ENCODE measurements around the gene COLGALT1. TPM values are rescaled to one million over a fixed set of nuclear protein-coding genes. Genes with fewer than 3 reads are reported as not detected.
A peak's percentile ranks its signal among the peaks of the same experiment; 100 is the strongest.

Gene COLGALT1
- total RNA-seq, 1 experiment from 2014 or later, result 86.0 TPM

DNA sequence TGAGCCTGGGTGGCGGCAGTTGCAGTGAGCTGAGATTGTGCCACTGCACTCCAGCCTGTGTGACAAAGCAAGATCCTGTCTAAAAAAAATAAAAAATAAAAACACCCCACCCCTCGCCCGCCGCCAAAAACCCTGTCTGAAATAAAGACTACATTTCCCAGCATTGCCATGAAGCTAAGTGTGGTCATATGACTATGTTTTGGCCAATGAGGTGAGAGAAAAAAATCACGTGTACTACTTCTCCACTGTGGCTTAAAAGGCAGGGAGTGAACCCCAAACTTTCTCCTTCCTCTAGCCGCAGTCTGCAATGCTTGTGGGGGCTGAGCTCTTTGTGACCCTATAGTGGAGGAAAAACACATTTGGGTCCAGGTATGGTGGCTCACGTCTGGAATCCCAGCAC lies 54.9 kb downstream of the COLGALT1 start:
- POLR2A ChIA-PET, result no interaction called here
- no peak for ATAC-seq

DNA sequence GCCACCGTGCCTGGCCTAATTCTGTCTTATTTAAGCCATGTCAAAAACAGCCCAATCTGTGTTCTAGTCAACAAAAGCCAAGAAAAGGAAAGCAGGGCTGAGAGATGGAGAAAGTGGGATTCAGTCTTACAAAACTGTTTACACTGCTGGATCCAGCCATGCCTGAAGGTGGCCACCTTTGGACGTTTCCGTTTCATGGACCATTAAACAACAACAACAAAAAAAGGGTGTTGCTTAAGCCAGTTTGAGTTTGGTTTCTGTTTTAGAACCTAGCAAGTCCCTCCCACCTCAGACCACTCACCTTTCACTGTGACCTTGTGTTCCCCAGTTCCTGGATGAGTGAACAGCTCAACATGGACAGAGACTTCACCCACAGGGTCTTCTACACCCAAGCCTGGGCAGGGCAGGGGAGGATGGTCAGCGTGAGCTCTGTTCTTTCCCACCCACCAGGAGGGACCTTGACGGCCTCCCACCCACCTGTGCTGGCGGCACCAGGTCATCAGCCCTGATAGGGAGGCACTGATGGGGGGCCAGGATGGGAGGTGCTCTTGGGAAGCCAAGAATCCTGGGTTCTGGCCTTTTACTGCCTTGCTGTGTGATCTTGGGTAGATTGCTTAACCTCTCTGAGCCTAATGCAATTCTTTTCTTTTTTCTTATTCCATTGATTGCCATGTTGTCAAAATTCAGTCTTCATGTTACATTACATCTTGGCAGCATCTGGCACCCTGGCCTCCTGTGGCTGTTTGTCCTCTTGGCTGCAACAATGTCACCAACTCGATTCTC lies 56.2 kb downstream of the COLGALT1 start:
- no peaks in the 10 kb centered on the region for H3K27me3 ChIP-seq (ENCODE audit: insufficient read depth, low read length)
- no peak for ATAC-seq
- H3K36me3 ChIP-seq (ENCODE audit: control insufficient read depth in 1 of 2, insufficient read depth in 2 of 2, low read length in 2 of 2), result 0 out of 4 replicates have a peak, but pooled peaks cover 0 to 5% of the 10 kb centered on the region in 2 experiments
- H3K4me1 ChIP-seq (ENCODE audit: control insufficient read depth in 1 of 2, insufficient read depth in 2 of 2, low read length in 2 of 2), result peaks cover 5% of the 10 kb centered on the region in 2 experiments
- no peak overlapping the region for H3K9ac ChIP-seq (ENCODE audit: low read length)
- RAD21 ChIA-PET (ENCODE audit: low non-redundant PET in 1 of 2, low total read pairs in 2 of 2, uncharacterized antibody in 2 of 2, unreplicated experiment in 2 of 2), result no interaction called here
- CTCF ChIA-PET, result no interaction called here
- H4K20me1 ChIP-seq (ENCODE audit: insufficient read depth), result no peaks in the 10 kb centered on the region
- intact Hi-C loops (cut with micrococcal nuclease), result no loop called here
- H2AFZ ChIP-seq (ENCODE audit: low read depth, low read length, poor library complexity, severe bottlenecking), result no peak overlapping the region
- BruUV-seq (replicated peaks), result no TSS peak
- no peak overlapping the region for H3K4me2 ChIP-seq (ENCODE audit: low read length)
- no peak overlapping the region for H3K27ac ChIP-seq (ENCODE audit: low read depth, low read length)
- no peak overlapping the region for H3K4me3 ChIP-seq (replicated peaks in 1 of 2; ENCODE audit: low read depth in 1 of 2, low read length in 2 of 2)
- no peak for DNase-seq (ENCODE audit: low read depth, low spot score)
- TF ChIP-seq, protein P1, sequence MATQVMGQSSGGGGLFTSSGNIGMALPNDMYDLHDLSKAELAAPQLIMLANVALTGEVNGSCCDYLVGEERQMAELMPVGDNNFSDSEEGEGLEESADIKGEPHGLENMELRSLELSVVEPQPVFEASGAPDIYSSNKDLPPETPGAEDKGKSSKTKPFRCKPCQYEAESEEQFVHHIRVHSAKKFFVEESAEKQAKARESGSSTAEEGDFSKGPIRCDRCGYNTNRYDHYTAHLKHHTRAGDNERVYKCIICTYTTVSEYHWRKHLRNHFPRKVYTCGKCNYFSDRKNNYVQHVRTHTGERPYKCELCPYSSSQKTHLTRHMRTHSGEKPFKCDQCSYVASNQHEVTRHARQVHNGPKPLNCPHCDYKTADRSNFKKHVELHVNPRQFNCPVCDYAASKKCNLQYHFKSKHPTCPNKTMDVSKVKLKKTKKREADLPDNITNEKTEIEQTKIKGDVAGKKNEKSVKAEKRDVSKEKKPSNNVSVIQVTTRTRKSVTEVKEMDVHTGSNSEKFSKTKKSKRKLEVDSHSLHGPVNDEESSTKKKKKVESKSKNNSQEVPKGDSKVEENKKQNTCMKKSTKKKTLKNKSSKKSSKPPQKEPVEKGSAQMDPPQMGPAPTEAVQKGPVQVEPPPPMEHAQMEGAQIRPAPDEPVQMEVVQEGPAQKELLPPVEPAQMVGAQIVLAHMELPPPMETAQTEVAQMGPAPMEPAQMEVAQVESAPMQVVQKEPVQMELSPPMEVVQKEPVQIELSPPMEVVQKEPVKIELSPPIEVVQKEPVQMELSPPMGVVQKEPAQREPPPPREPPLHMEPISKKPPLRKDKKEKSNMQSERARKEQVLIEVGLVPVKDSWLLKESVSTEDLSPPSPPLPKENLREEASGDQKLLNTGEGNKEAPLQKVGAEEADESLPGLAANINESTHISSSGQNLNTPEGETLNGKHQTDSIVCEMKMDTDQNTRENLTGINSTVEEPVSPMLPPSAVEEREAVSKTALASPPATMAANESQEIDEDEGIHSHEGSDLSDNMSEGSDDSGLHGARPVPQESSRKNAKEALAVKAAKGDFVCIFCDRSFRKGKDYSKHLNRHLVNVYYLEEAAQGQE (IDR thresholded peaks at IDR 0.05; ENCODE audit: low read depth), result no peak
- TF ChIP-seq RAD21 (IDR thresholded peaks at IDR 0.05; ENCODE audit: low read depth) (no peak), EZH2phosphoT487 (IDR thresholded peaks at IDR 0.05; ENCODE audit: borderline replicate concordance) (no peak)
- TF ChIP-seq, protein P2, sequence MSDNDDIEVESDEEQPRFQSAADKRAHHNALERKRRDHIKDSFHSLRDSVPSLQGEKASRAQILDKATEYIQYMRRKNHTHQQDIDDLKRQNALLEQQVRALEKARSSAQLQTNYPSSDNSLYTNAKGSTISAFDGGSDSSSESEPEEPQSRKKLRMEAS (IDR thresholded peaks at IDR 0.05), result no peak
- TF ChIP-seq, protein P3, sequence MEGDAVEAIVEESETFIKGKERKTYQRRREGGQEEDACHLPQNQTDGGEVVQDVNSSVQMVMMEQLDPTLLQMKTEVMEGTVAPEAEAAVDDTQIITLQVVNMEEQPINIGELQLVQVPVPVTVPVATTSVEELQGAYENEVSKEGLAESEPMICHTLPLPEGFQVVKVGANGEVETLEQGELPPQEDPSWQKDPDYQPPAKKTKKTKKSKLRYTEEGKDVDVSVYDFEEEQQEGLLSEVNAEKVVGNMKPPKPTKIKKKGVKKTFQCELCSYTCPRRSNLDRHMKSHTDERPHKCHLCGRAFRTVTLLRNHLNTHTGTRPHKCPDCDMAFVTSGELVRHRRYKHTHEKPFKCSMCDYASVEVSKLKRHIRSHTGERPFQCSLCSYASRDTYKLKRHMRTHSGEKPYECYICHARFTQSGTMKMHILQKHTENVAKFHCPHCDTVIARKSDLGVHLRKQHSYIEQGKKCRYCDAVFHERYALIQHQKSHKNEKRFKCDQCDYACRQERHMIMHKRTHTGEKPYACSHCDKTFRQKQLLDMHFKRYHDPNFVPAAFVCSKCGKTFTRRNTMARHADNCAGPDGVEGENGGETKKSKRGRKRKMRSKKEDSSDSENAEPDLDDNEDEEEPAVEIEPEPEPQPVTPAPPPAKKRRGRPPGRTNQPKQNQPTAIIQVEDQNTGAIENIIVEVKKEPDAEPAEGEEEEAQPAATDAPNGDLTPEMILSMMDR (IDR thresholded peaks at IDR 0.05 in 2 of 3, conservative IDR thresholded peaks at IDR 0.05 in 1 of 3; ENCODE audit: borderline replicate concordance in 1 of 3, insufficient read depth in 1 of 3, low read depth in 2 of 3, low read length in 2 of 3), result no peak
- POLR2A ChIA-PET, result no interaction called here
- no peaks in the 10 kb centered on the region for H3K79me2 ChIP-seq (ENCODE audit: insufficient read depth, low read length)
- H3K9me2 ChIP-seq (ENCODE audit: insufficient read depth), result no peaks in the 10 kb centered on the region
- H3K9me3 ChIP-seq (ENCODE audit: control insufficient read depth in 1 of 2, insufficient read depth in 1 of 2, low read depth in 1 of 2, low read length in 2 of 2), result no peaks in the 10 kb centered on the region

More for the DNA sequence above, 54.9 kb downstream of the COLGALT1 start:
- BruUV-seq (replicated peaks), result no TSS peak
- Histone ChIP-seq H3K36me3 (ENCODE audit: control insufficient read depth in 1 of 2, insufficient read depth in 2 of 2, low read length in 2 of 2) (0 out of 4 replicates have a peak, but pooled peaks cover 0 to 5% of the 10 kb centered on the region in 2 experiments), H3K9me3 (ENCODE audit: control insufficient read depth in 1 of 2, insufficient read depth in 1 of 2, low read depth in 1 of 2, low read length in 2 of 2) (no peaks in the 10 kb centered on the region), H3K27ac (ENCODE audit: low read depth, low read length) (no peak overlapping the region), H3K4me3 (replicated peaks in 1 of 2; ENCODE audit: low read depth in 1 of 2, low read length in 2 of 2) (no peak overlapping the region), H3K4me1 (ENCODE audit: control insufficient read depth in 1 of 2, insufficient read depth in 2 of 2, low read length in 2 of 2) (peaks cover 8 to 16% of the 10 kb centered on the region in 2 experiments), H3K27me3 (ENCODE audit: insufficient read depth, low read length) (no peaks in the 10 kb centered on the region), H3K79me2 (ENCODE audit: insufficient read depth, low read length) (no peaks in the 10 kb centered on the region), H3K9me2 (ENCODE audit: insufficient read depth) (no peaks in the 10 kb centered on the region), H2AFZ (ENCODE audit: low read depth, low read length, poor library complexity, severe bottlenecking) (no peak overlapping the region), H4K20me1 (ENCODE audit: insufficient read depth) (no peaks in the 10 kb centered on the region), H3K4me2 (ENCODE audit: low read length) (no peak overlapping the region), H3K9ac (ENCODE audit: low read length) (no peak overlapping the region)
- RAD21 ChIA-PET (ENCODE audit: low non-redundant PET in 1 of 2, low total read pairs in 2 of 2, uncharacterized antibody in 2 of 2, unreplicated experiment in 2 of 2), result no interaction called here
- peak; percentile 28 for DNase-seq (ENCODE audit: low read depth, low spot score)
- intact Hi-C loops (cut with micrococcal nuclease), result no loop called here
- CTCF ChIA-PET, result no interaction called here
- TF ChIP-seq, protein P4, sequence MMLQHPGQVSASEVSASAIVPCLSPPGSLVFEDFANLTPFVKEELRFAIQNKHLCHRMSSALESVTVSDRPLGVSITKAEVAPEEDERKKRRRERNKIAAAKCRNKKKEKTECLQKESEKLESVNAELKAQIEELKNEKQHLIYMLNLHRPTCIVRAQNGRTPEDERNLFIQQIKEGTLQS (IDR thresholded peaks at IDR 0.05), result no peak
- TF ChIP-seq SP1 (IDR thresholded peaks at IDR 0.05; ENCODE audit: low read depth), result peak; percentile 56

Data from HCT116 (cell line).